Right forelimb (tissue), 1 donor: ENCODE results near the gene RAD9A.

ENCODE experiments used
- DNase-seq: peaks from one replicate; pipeline ENCODE4 v3.0.0-alpha.2; 2018

Gene RAD9A

GRCh38 chr11:67391304-67392182 is at the start of gene RAD9A:
RAD9A (plus strand) TSS chr11:67391986; CDS start chr11:67392045, 59 bp downstream.
- peak; percentile 95 for DNase-seq

DNA sequence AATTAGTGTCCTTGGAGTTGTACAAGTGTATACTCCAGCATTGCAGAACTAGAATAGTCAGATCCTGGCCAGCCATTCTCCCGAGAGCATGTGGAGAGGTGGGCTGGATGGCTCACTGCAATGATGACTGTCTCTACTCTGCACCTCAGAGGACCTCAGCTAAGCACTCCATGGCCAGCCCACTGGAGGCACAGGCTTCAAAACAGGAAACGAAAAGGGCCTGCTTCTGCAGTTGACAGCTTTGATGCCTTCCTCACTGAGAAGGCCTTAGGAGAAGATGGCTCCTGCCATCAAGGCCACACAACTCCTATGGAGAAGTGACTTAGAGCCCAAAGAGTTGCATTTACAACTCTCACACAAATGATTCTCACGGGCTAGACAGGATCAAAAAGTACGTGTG is 47.5 kb upstream of the RAD9A start:
- no peak for DNase-seq

- DNase-seq, result no peak
Measured at GRCh38 chr11:67345247-67345919, 46.4 kb upstream of the RAD9A start.

DNA sequence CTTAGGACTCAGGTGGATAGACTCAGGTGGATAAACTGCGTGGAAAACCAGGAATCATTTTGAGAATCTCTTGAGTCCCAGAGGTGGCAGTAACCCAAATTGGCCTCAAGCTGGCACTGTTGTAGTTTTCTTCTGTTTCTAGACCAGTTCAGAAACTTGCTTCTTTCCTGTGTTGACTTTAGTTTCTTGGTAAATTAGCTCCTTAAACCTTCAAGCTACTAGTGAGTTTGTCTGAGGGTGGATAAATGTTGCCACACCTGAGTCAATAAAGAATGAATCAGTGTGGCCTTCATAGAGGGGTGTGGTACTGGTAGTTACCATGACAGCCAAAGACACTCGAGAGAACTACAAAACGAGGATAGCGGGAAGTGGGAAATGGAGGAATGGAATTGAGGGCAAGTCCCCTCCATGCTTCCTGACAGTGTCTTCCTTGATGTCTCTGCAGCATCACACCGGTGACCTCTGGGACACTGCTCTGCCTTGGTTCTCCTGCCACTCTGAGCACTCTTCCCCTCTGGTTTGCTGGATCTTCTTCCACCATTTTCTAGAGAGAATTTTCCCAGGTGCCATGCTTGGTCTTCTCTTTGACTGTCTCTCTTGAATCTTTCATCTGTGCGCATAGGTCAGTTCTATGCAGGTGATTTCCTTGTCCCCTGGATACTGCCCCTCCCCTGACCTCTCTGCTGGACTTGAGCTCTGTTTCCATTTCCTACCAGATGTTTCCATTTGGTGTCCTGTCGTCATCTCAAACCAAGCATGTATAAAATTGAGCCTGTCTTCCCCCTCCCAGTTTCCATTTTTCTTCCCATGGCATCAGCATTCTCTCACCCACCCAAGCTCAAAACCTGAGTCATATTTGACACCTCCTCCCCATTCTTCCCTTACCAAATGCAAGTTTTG is 45.6 kb upstream of the RAD9A start:
- no peak for DNase-seq

DNA sequence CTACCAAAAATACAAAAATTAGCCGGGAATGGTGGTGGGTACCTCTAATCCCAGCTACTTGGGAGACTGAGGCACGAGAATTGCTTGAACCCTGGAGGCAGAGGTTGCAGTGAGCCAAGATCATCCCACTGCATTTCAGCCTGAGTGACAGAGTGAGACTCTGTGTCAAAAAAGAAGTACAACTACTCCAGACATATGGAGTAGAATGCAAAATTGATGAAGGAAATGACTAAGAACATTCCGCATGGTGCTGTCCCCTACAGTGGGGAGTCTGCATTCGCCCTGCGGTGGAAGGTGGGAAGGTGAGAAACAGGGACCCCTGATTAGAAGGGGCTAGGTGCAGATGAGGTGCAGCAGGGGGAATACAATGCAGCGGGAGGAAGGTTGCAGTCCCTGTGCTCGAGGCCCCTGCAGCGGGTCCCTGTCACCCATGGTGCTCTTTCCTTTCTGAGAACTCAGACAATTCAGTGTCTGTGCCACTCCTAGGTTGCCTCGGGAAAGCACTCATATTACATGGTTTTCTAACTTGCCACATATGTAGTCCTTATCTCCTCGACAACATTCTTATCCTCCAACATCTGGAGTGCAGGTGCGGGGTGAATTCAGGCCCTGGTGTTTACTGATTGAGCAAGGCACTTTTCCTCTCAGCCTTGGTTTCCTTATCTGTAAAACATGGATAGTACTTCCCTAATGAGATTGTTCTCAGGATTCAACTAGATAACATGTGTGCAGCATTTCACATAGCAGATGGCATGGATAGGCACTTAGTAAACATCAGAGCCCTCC is 43.6 kb upstream of the RAD9A start:
- no peak for DNase-seq

- DNase-seq, result no peak
Measured at GRCh38 chr11:67349036-67349435, 42.8 kb upstream of the RAD9A start.

DNA sequence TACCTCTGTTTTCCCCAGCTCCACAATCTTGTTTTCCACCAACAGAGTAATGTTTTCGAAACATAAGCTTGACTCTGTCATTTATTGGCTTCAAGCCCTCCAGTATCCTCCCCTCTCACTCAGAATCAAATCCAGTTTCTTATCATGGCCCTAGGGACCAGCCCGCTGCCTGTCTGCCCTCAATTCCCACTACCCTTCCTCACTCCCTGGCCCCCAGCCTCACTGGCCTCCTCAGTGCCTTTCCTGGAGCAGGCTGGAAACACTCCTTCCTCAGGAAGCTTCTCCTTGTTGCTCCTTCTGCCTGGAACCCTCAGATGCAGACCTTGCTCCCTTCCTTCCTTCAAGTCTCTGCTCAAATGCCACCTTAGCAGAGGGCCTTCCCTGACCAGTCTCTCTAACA is 42.3 kb upstream of the RAD9A start:
- no peak for DNase-seq

- no peak for DNase-seq
Measured at GRCh38 chr11:67349928-67350465, 41.8 kb upstream of the RAD9A start.

- no peak for DNase-seq
Measured at GRCh38 chr11:67351275-67352005, 40.3 kb upstream of the RAD9A start.

GRCh38 chr11:67352546-67353316 is 39.1 kb upstream of the RAD9A start:
- no peak for DNase-seq

GRCh38 chr11:67353317-67354074 is 38.3 kb upstream of the RAD9A start, which contains the start of gene POLD4:
POLD4 (minus strand) TSS chr11:67353546; CDS start chr11:67353399, 147 bp downstream.
- DNase-seq, result peak; percentile 99

DNA sequence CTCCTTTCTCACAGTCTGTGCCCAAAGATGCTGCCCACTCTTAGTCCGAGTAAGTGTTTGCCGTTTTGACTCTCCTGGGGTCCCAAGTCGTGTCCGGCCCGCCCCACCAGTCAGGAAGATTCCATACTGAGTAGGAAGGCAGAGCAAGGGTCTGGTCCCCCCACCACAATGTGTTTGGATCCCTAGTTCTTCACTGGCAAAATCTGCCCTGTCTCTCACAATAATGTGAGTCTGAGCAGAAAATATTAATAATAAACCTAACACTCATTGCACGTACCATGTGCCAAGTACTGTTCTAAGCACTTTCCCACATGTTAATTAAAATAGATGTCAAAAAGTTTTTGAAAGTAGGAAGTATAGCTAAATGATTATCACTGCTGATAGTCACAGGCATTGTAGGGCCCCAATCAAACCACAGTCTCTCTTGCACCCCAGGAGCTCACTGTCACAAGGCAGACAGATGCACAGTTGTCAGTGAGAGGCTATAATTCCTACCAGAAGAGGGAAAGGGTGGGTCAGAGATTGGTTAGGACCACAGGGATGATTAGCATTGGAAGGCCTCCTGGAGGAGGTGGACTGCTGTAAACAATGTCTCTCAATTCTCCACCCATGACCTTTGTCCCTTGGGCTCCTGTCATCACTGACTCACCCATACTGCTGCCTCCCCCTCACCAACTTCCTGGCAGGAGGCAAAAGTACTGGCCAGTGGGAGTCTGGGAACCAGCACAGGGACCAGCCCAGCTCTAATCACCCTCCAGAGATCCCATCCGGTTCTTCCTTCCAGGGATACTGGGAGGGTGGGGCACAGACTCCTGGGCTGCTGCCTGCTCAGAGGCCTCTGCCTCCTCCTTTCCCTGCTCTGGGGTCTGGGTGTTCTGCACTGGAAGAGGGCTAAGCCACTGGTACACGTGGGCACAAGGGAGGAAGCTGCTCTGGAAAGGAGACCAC is 37.4 kb upstream of the RAD9A start:
- DNase-seq, result no peak

DNA sequence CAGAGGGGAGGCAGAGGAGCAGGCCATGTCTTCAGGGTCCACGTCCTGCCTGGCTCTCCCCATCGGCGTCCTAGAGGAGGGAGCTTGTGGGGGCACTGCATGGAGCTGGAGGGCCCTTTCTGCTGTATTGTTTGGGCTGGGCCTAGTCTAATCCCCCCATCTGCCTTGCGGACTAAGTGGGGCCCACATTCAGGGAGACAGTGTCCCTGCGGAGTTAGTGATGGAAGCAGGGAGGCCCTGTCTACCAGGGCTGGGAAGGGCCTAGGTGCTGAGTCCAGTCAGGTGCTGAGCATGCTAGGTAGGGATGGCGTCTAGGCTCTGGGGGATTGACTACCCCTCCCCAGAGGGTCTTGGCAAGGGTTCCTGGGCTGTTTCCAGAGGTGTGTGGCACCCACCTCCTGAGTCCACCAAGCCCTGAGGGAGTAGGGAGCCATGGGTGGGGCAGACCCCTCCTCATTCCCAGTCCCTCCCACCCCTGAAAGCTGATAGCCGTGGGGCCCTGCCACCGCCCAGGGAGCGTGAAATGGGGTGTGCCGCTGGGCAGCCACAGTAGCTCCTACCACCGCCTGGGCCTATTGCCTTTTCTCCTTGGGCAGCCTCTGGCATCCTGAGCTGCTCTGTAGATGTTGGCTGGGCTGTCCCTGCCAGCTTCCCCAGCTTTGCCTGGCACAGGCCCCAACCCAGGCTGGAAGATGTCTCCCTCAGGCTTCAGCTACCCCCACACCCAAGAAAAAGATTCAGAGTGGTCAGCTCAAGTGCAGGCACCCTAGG is 36.6 kb upstream of the RAD9A start:
- no peak for DNase-seq

GRCh38 chr11:67355794-67356386 is 35.9 kb upstream of the RAD9A start:
- DNase-seq, result no peak

DNA sequence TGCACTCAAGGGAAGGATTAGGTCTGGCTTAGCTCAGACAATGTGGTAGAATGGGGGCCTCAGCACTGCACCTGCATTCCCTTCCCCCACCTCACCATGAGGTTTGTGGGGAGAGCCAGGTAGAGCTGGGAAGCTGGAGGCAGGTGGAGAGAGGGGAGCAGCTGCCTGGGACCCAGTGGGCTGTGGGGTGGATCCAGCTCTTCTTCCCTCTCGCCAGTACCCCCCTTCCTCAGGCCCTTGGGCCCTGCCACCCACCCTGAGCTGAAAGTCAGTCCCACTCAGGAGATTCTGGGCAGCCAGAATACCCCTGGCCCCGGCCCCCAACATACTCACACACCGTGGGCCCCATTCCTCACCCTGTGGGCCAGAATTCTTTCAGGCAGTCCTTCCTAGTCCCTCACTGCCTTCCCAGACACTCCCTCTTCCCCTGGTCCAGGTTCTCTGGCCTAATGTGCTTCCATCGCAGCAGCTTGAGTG is 35.4 kb upstream of the RAD9A start:
- no peak for DNase-seq

GRCh38 chr11:67356864-67357561 is 34.8 kb upstream of the RAD9A start:
- DNase-seq, result no peak
